ENCODE results near the gene PUSL1. TPM values are rescaled to one million over a fixed set of nuclear protein-coding genes. Genes with fewer than 3 reads are reported as not detected.
A peak's percentile ranks its signal among the peaks of the same experiment; 100 is the strongest.

PUSL1 gene
- total RNA-seq, 2 experiments from 2014 or later: 24.0 to 26.2 TPM

DNA sequence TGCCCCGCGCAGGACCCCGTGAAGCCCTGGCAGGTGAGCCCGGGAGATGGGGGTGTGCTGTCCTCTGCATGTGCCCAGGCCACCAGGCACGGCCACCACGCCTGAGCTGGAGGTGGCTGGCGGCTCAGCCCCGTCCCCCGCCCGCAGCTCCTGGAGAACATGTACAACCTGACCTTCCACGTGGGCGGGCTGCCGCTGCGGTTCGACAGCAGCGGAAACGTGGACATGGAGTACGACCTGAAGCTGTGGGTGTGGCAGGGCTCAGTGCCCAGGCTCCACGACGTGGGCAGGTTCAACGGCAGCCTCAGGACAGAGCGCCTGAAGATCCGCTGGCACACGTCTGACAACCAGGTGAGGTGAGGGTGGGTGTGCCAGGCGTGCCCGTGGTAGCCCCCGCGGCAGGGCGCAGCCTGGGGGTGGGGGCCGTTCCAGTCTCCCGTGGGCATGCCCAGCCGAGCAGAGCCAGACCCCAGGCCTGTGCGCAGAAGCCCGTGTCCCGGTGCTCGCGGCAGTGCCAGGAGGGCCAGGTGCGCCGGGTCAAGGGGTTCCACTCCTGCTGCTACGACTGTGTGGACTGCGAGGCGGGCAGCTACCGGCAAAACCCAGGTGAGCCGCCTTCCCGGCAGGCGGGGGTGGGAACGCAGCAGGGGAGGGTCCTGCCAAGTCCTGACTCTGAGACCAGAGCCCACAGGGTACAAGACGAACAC is 24.5 kb downstream of the PUSL1 start:
- Mint-ChIP-seq H3K27ac (no peak overlapping the region), H3K4me1 (ENCODE audit: low read depth) (no peaks in the 10 kb centered on the region), H3K27me3 (ENCODE audit: low read depth) (no peaks in the 10 kb centered on the region), H3K4me3 (no peak overlapping the region), H3K9me3 (ENCODE audit: insufficient read depth) (no peaks in the 10 kb centered on the region), H3K36me3 (ENCODE audit: low read depth) (peaks cover 5% of the 10 kb centered on the region)
- ChIA-PET POLR2A (no interaction called here), CTCF (interaction anchor here (1.6 kb wide), 1 partner anchor 15 kb away, joined by 3 read pairs; no protein-coding TSS in a partner anchor)
- ATAC-seq: no peak
- no peak for DNase-seq

DNA sequence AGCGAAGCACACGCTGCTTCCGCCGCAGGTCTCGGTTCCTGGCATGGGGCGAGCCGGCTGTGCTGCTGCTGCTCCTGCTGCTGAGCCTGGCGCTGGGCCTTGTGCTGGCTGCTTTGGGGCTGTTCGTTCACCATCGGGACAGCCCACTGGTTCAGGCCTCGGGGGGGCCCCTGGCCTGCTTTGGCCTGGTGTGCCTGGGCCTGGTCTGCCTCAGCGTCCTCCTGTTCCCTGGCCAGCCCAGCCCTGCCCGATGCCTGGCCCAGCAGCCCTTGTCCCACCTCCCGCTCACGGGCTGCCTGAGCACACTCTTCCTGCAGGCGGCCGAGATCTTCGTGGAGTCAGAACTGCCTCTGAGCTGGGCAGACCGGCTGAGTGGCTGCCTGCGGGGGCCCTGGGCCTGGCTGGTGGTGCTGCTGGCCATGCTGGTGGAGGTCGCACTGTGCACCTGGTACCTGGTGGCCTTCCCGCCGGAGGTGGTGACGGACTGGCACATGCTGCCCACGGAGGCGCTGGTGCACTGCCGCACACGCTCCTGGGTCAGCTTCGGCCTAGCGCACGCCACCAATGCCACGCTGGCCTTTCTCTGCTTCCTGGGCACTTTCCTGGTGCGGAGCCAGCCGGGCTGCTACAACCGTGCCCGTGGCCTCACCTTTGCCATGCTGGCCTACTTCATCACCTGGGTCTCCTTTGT is 25.3 kb downstream of the PUSL1 start:
- Mint-ChIP-seq H3K27me3 (ENCODE audit: low read depth) (no peaks in the 10 kb centered on the region), H3K9me3 (ENCODE audit: insufficient read depth) (no peaks in the 10 kb centered on the region), H3K4me1 (ENCODE audit: low read depth) (no peaks in the 10 kb centered on the region), H3K36me3 (ENCODE audit: low read depth) (peaks cover 7% of the 10 kb centered on the region), H3K4me3 (no peak overlapping the region), H3K27ac (no peak overlapping the region)
- CTCF ChIA-PET: interaction anchor here (1.6 kb wide), 1 partner anchor 14 kb away, joined by 3 read pairs; no protein-coding TSS in a partner anchor
- ATAC-seq: no peak
- DNase-seq: no peak
- POLR2A ChIA-PET: no interaction called here

DNA sequence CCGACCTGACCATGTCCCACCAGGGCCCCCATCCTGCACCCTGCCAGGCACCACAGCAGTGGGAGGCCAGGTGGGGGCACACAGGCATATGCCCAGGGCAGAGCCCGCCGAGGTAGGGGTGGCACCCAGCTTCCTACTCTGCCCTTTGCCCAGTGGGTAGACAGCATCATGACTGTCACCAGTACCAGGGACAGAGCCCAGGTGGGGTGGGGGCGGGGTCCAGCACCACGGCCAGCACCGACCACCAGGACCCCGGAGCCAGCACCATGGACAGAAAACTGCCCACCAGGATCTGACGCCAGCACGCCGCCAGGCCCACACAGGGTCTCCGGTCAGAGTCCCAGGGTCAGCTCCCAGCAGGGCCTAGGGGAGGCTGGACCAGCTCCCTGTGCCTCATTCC is 26.4 kb downstream of the PUSL1 start:
- ChIA-PET POLR2A (no interaction called here), CTCF (interaction anchor here (1.6 kb wide), 1 partner anchor 13 kb away, joined by 3 read pairs; no protein-coding TSS in a partner anchor)
- no peak for DNase-seq
- no peaks in the 10 kb centered on the region for H3K4me1 Mint-ChIP-seq (ENCODE audit: low read depth)
- peaks cover 9% of the 10 kb centered on the region for H3K36me3 Mint-ChIP-seq (ENCODE audit: low read depth)
- no peaks in the 10 kb centered on the region for H3K27me3 Mint-ChIP-seq (ENCODE audit: low read depth)
- ATAC-seq: no peak
- no peak overlapping the region for H3K27ac Mint-ChIP-seq
- no peak overlapping the region for H3K4me3 Mint-ChIP-seq
- H3K9me3 Mint-ChIP-seq (ENCODE audit: insufficient read depth): no peaks in the 10 kb centered on the region

DNA sequence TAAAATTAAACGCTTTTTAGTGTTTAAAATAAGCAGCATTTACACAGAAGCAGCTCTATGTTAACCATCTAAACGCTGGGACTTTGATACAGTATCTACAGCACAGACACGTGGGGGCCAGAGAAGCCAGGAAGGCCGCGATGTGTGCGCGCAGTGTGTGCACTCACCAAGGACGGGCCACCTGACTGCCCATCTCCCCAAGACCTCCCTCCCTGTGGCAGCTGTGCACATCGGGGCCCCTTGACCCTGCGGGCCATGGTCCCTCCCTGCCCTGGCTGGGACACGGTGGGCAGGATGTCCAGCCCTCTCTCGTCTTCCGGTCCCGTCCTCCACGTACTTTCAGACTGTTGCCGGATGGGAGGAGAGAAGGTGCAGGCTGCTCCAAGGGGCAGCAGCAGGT is 26.9 kb downstream of the PUSL1 start:
- Mint-ChIP-seq H3K4me3 (no peak overlapping the region), H3K4me1 (ENCODE audit: low read depth) (no peaks in the 10 kb centered on the region), H3K9me3 (ENCODE audit: insufficient read depth) (no peaks in the 10 kb centered on the region), H3K27ac (no peak overlapping the region), H3K36me3 (ENCODE audit: low read depth) (peaks cover 7% of the 10 kb centered on the region), H3K27me3 (ENCODE audit: low read depth) (no peaks in the 10 kb centered on the region)
- ChIA-PET CTCF (no interaction called here), POLR2A (no interaction called here)
- ATAC-seq: no peak
- DNase-seq: no peak

DNA sequence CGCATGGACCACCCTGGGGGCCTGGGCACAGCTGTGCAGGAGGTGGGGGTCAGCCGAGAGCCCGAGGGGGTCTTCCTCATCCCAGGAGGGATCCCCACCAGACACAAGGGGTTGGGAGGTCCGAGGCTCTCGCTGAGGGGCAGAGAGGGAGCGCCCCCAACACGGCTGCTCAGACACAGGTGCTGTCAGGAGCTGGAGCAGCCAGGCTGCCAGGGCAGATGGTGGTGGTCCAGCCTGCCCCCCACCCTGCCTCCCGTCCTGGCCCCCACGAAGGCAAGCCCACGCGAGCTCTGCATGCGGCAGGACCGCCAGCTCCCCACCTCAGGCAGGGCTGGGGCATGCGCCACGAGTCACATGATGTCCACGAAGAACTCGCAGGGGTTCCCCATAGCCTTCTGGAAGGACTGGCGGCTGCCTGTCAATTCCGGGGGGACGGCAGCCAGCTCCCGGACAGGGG is 27.4 kb downstream of the PUSL1 start:
- no peak for DNase-seq
- no peak for ATAC-seq
- Mint-ChIP-seq H3K27ac (no peak overlapping the region), H3K4me1 (ENCODE audit: low read depth) (no peaks in the 10 kb centered on the region), H3K27me3 (ENCODE audit: low read depth) (no peaks in the 10 kb centered on the region), H3K4me3 (no peak overlapping the region), H3K36me3 (ENCODE audit: low read depth) (peaks cover 12% of the 10 kb centered on the region), H3K9me3 (ENCODE audit: insufficient read depth) (no peaks in the 10 kb centered on the region)
- CTCF ChIA-PET: no interaction called here
- POLR2A ChIA-PET: no interaction called here

DNA sequence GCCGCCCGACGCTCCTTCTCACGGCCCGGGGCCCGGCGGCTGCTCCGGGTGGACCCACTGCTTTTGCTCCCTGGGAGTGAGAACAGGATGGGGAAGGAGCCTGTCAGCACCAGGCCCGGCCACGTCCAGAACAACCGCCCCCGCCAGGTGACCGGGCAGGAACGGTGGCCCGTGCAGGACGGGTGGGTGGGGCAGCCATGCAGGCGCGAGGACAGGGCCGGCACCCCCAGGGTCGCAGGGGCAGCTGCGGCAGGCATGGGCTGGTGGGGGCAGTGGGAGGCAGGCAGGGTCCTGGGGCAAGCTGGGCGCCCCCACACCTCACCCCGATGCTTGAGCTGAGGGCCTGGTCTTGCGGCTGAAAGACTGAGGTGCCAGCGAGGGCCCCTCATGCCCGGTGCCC is 28.0 kb downstream of the PUSL1 start:
- CTCF ChIA-PET: no interaction called here
- no peak overlapping the region for H3K4me3 Mint-ChIP-seq
- H3K36me3 Mint-ChIP-seq (ENCODE audit: low read depth): peaks cover 18% of the 10 kb centered on the region
- H3K27me3 Mint-ChIP-seq (ENCODE audit: low read depth): no peaks in the 10 kb centered on the region
- no peaks in the 10 kb centered on the region for H3K4me1 Mint-ChIP-seq (ENCODE audit: low read depth)
- H3K27ac Mint-ChIP-seq: no peak overlapping the region
- POLR2A ChIA-PET: interaction anchor here (0.6 kb wide), 1 partner anchor 22 kb away, joined by 4 read pairs; no protein-coding TSS in a partner anchor
- no peaks in the 10 kb centered on the region for H3K9me3 Mint-ChIP-seq (ENCODE audit: insufficient read depth)
- no peak for DNase-seq
- no peak for ATAC-seq

DNA sequence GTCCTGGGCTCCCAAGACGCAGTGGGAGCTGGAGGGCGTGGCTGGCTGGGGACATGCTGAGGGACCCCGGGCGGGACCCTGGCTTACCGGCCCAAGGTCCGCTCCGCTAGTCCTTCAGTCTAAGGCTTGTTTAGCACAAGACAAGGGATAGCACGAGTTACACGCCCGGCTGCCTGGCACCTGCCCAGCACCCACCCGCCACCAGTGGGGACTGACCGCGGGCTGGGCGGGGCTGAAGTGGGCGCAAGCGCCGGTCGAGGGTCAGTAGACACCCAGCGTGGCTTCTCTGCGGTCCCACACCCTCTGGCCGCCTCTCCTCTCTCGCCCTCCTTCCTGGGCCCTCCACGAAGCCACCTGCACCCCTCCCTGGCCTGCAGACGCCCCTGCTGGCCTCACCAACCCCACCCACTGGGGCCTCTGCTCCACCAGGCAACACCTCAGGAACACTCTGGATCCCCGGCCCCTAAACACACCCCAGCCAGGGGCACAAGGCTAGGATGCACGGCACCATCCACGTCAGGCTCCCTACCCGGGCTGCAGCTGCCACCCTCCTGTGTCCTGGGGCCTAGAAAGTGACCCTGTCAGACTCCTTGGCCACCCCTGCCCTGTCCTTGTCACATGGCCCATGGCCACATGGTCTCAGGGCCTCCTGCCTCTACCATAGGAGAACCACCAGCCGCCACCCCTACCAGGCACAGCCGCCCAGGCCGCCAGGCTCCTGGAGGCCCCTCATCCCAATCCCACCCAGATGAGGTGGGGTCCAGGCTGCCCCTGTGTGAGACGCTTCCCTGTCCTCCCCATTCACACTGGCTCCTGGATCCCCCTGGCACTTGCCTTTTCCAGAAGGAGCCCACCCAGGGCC is 28.8 kb downstream of the PUSL1 start:
- Mint-ChIP-seq H3K36me3 (ENCODE audit: low read depth) (peaks cover 18% of the 10 kb centered on the region), H3K27me3 (ENCODE audit: low read depth) (no peaks in the 10 kb centered on the region), H3K4me3 (no peak overlapping the region), H3K27ac (no peak overlapping the region), H3K9me3 (ENCODE audit: insufficient read depth) (no peaks in the 10 kb centered on the region), H3K4me1 (ENCODE audit: low read depth) (no peaks in the 10 kb centered on the region)
- ChIA-PET CTCF (no interaction called here), POLR2A (interaction anchor here (0.6 kb wide), 1 partner anchor 23 kb away, joined by 4 read pairs; no protein-coding TSS in a partner anchor)
- DNase-seq: no peak
- no peak for ATAC-seq

DNA sequence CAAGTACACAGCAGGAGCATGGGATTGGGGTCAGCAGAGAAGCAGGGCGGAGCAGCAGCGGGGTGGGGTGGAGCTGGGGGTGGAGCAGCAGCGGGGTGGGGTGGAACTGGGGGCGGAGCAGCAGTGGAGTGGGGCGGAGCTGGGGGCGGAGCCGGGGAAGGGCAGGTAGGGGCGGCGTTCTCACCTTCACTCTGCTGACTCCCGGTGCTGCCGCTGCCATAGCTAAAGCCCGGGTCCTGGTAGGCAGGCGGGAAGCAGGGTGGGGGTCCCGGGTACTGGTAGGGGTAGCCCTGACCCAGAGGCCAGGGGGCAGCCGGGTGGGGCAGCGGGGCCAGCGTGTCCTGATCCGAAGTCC is 29.4 kb downstream of the PUSL1 start:
- CTCF ChIA-PET: no interaction called here
- POLR2A ChIA-PET: no interaction called here
- no peaks in the 10 kb centered on the region for H3K4me1 Mint-ChIP-seq (ENCODE audit: low read depth)
- H3K27me3 Mint-ChIP-seq (ENCODE audit: low read depth): no peaks in the 10 kb centered on the region
- ATAC-seq: peak; percentile 66
- H3K9me3 Mint-ChIP-seq (ENCODE audit: insufficient read depth): no peaks in the 10 kb centered on the region
- H3K36me3 Mint-ChIP-seq (ENCODE audit: low read depth): peaks cover 18% of the 10 kb centered on the region
- no peak overlapping the region for H3K27ac Mint-ChIP-seq
- no peak overlapping the region for H3K4me3 Mint-ChIP-seq
- DNase-seq: no peak

DNA sequence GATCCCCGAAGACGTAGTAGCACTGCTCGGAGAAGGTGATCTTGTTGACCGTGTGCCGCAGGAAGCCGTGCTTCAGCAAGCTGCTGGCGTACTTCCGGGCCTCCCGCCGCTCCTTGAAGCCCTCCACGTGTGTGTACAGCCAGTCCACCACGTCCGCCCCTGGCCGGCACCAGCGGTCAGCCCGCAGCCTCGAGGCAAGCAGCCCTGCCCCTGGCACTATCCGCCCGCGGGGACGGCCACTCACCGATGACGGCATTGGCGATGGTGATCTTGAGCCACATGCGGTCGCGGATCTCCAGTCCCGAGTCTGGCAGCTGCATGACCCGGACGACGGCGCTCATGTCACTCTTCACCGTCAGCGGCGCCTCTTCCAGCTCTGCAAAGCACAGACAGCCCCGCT is 29.9 kb downstream of the PUSL1 start:
- Mint-ChIP-seq H3K27me3 (ENCODE audit: low read depth) (no peaks in the 10 kb centered on the region), H3K4me1 (ENCODE audit: low read depth) (no peaks in the 10 kb centered on the region), H3K9me3 (ENCODE audit: insufficient read depth) (no peaks in the 10 kb centered on the region), H3K4me3 (no peak overlapping the region), H3K36me3 (ENCODE audit: low read depth) (peaks cover 18% of the 10 kb centered on the region), H3K27ac (no peak overlapping the region)
- ChIA-PET CTCF (no interaction called here), POLR2A (no interaction called here)
- ATAC-seq (no peak), DNase-seq (no peak)

DNA sequence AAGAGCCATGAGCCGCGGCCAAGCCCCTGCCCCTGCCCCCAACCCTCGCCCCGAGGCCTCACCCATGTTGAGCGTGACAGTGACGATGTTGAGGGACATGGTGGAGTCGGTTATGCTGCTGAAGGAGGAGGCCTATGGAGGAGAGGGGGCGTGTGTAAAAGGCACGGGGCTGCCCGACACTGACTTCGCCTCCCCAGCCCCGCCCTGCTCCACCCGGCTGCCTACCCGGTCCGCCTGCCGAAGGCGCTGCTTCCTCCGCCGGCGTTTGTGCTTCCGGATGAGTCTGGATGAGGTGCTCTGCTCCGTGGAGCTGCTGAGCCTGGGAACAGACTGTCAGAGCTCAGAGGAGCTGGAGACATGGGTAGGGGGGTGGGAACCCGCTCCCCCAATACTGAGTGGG is 31.8 kb downstream of the PUSL1 start:
- Mint-ChIP-seq H3K27ac (no peak overlapping the region), H3K4me3 (no peak overlapping the region), H3K36me3 (ENCODE audit: low read depth) (peaks cover 18% of the 10 kb centered on the region), H3K4me1 (ENCODE audit: low read depth) (no peaks in the 10 kb centered on the region), H3K9me3 (ENCODE audit: insufficient read depth) (no peaks in the 10 kb centered on the region), H3K27me3 (ENCODE audit: low read depth) (no peaks in the 10 kb centered on the region)
- DNase-seq (no peak), ATAC-seq (no peak)
- CTCF ChIA-PET: no interaction called here
- POLR2A ChIA-PET: no interaction called here

DNA sequence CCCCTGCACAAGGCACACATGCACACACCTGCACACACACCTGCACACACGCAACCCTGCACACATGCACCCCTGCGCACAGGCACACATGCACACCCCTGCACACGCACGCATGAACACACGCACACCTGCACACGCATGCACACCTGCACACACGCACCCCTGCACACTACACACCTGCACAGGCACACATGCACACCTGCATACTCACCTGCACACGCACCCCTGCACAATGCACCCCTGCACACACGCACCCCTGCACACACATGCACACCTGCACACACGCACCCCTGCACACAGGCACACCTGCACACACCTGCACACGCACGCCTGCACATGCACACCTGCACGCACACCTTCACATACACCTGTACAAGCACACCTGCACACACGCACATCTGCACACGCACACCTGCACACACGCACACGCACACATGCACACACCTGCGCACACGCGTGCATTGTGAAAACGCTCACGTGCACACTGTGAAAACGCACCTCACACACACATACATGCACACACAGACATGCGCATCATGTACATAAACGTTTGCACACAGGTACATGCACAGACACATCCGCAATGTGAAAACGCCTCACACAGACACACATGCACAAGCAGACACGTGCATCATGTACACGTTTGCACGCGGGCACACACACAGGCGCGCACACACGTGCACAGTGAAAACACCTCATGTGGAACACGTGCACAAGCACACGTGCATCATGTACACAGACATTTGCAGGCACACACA is 32.6 kb downstream of the PUSL1 start:
- ATAC-seq (no peak), DNase-seq (no peak)
- Mint-ChIP-seq H3K27ac (no peak overlapping the region), H3K9me3 (ENCODE audit: insufficient read depth) (no peaks in the 10 kb centered on the region), H3K4me1 (ENCODE audit: low read depth) (peaks cover under 1% of the 10 kb centered on the region), H3K36me3 (ENCODE audit: low read depth) (peaks cover 18% of the 10 kb centered on the region), H3K4me3 (no peak overlapping the region), H3K27me3 (ENCODE audit: low read depth) (no peaks in the 10 kb centered on the region)
- CTCF ChIA-PET: no interaction called here
- POLR2A ChIA-PET: no interaction called here

Measured in activated CD8-positive, alpha-beta T cell treated with anti-CD3 and anti-CD28 coated beads, Interleukin-2, amount 10 ng/mL, durations not matched to agents 7 days and 5 days (primary cell).